Peyer's patch (tissue), 4 donors: ENCODE data around the gene FYB2. TPM values are rescaled to one million over a fixed set of nuclear protein-coding genes. Genes with fewer than 3 reads are reported as not detected.

Experiments
- DNase-seq, 3 donors: peaks; one replicate each; pipeline ENCODE4 v3.0.0-alpha.2; 2017 to 2019
- H3K27ac ChIP-seq, 4 donors: fragments of 200-600 bp; sonication (generic); one replicate each; pipeline ENCODE4 v1.5.1; 2016 to 2019
- H3K27me3 ChIP-seq, 2 donors: fragments of 200-600 bp; sonication (generic); one replicate each; pipeline ENCODE4 v1.5.1; 2019
- H3K36me3 ChIP-seq, 3 donors: fragments of 200-600 bp; sonication (generic); one replicate each; pipeline ENCODE4 v1.5.1; 2016 to 2019
- H3K4me1 ChIP-seq, 4 donors: fragments of 200-600 bp; sonication (generic); one replicate each; pipeline ENCODE4 v1.5.1; 2016 to 2019
- H3K4me3 ChIP-seq, 4 donors: fragments of 200-600 bp; sonication (generic); 1 replicate in 3 of 4; 2 replicates in 1 of 4; pipeline ENCODE4 v1.5.1; 2016 to 2019; ENCODE audit warnings: mild to moderate bottlenecking in 1 of 4
- H3K9me3 ChIP-seq, 4 donors: fragments of 200-600 bp; sonication (generic); one replicate each; pipeline ENCODE4 v1.5.1; 2016 to 2019; ENCODE audit warnings: mild to moderate bottlenecking in 1 of 4
- POLR2A ChIP-seq, 2 donors: fragments of 450-650 bp; IDR thresholded peaks; one replicate each; pipeline ENCODE4 v1.5.1; 2017; ENCODE audit warnings: antibody characterized with exemption in 2 of 2, mild to moderate bottlenecking in 2 of 2, moderate library complexity in 2 of 2
- total RNA-seq, 4 donors: library from RNA; depleted of rRNA; stranded (reverse); fragments of >200 nt; gene quantifications; one replicate each; pipeline ENCODE4 v1.1.0, GENCODE V29; 2016
- TF ChIP-seq, protein P1 (sequence below), 6 experiments: fragments of 450-650 bp in 4 of 6; fragments of 200-600 bp in 2 of 6; sonication (generic) in 1 of 6; IDR thresholded peaks; one replicate each; pipeline ENCODE4 v1.5.1; 2017 to 2019; ENCODE audit warnings: antibody characterized with exemption in 6 of 6, mild to moderate bottlenecking in 3 of 6, moderate library complexity in 1 of 6

FYB2 gene
- total RNA-seq, 4 donors from 2014 or later: 4.1 to 10.2 (median 8.4) TPM

DNA sequence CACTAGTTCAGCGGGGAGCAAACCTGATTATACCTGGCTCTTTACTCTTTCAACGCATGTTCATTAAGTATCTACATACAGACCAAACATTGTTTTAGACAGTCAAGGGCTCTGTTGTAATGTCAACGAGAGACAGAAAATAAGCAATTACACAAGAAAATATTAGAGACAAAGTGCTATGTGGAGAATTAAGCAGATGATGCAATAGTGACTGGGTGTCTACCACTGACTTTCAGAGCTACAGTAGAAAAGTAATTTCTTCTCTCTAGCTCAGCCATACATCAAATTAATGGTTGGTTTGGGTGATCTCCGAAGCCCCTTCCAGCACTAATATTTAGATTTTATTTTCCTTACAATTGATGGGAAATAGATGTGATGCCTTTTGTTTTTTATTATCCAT lies 23.3 kb downstream of the FYB2 start:
- Histone ChIP-seq H3K27ac (no peak overlapping the region), H3K36me3 (no peaks in the 10 kb centered on the region), H3K4me1 (peaks cover 0 to 6% (median 0%) of the 10 kb centered on the region in 4 donors), H3K4me3 (no peak overlapping the region), H3K9me3 (no peaks in the 10 kb centered on the region), H3K27me3 (no peaks in the 10 kb centered on the region)
- TF ChIP-seq POLR2A (IDR thresholded peaks at IDR 0.05): no peak
- TF ChIP-seq, protein P1, sequence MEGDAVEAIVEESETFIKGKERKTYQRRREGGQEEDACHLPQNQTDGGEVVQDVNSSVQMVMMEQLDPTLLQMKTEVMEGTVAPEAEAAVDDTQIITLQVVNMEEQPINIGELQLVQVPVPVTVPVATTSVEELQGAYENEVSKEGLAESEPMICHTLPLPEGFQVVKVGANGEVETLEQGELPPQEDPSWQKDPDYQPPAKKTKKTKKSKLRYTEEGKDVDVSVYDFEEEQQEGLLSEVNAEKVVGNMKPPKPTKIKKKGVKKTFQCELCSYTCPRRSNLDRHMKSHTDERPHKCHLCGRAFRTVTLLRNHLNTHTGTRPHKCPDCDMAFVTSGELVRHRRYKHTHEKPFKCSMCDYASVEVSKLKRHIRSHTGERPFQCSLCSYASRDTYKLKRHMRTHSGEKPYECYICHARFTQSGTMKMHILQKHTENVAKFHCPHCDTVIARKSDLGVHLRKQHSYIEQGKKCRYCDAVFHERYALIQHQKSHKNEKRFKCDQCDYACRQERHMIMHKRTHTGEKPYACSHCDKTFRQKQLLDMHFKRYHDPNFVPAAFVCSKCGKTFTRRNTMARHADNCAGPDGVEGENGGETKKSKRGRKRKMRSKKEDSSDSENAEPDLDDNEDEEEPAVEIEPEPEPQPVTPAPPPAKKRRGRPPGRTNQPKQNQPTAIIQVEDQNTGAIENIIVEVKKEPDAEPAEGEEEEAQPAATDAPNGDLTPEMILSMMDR (IDR thresholded peaks at IDR 0.05): no peak
- no peak for DNase-seq

DNA sequence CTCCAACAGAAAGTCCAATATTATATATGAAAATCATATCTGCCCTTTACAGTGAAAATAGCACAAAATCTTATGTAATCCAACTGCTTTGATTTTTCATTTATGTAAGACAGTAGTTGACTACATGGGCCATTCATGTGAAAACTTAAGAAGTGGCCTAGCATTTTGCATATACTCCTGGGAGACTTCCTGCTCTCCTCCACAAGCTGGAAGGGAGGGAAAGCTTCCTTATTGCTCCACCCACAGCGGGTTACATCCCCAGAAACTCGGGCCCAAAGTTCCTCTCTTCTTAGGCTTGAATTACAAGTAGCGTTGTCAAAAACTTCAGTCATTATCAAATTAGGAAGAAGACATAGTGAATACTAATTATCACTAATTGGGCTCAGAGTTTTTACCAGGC lies 29.2 kb downstream of the FYB2 start:
- DNase-seq: no peak
- TF ChIP-seq, protein P1 (IDR thresholded peaks at IDR 0.05): no peak
- TF ChIP-seq POLR2A (IDR thresholded peaks at IDR 0.05): no peak
- H3K27ac ChIP-seq: no peak overlapping the region
- no peaks in the 10 kb centered on the region for H3K9me3 ChIP-seq
- no peaks in the 10 kb centered on the region for H3K36me3 ChIP-seq
- H3K27me3 ChIP-seq: no peaks in the 10 kb centered on the region
- no peak overlapping the region for H3K4me3 ChIP-seq
- peaks cover 0 to 21% (median 0%) of the 10 kb centered on the region in 4 donors for H3K4me1 ChIP-seq

DNA sequence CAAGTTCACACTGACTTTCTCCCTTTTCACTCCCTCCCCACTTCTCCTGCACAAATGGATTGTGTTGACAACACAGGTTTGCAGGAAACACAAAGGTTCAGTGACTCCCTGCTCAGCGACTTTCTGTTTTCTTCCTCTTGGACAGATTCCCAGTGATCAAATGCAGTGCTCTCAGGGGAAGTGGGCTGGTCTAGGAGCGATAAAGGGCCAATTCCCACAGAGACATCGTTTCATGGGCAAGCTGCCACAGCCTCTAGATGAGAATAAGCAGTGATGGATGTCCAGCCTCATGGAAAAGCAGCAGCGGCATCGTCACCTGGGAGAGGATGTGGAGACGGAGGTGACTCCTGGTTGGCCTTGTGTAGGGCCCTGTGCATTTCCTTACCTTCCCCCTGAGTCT lies 30.6 kb downstream of the FYB2 start:
- no peak overlapping the region for H3K4me3 ChIP-seq
- TF ChIP-seq, protein P1 (IDR thresholded peaks at IDR 0.05): no peak
- no peak for TF ChIP-seq POLR2A (IDR thresholded peaks at IDR 0.05)
- peak in 2 of 3 donors; percentile 64 to 65 for DNase-seq
- no peaks in the 10 kb centered on the region for H3K36me3 ChIP-seq
- no peaks in the 10 kb centered on the region for H3K27me3 ChIP-seq
- no peaks in the 10 kb centered on the region for H3K9me3 ChIP-seq
- peak overlapping the region in 3 of 4 donors; percentile 9 to 64 (median 61) for H3K27ac ChIP-seq
- peaks cover 0 to 21% (median 0%) of the 10 kb centered on the region in 4 donors for H3K4me1 ChIP-seq

DNA sequence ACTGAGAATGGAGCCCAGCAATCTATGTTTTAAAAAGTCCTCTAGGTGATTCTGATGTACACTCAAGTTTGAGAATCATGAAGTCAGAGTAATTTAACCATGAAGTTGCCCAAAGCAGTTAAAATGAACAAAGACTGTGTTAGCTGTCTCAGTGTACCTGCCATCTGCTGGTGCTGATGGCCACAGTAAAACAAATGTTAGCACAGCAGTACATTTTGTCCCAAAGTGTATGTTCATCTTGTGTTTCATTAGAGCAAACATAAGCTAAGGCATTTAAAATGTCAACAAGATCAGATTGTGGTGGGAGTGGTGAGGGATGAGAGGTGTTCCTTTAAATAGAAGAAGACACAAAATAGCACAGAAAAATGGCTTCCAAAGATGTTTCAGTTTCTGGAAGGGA lies 31.1 kb downstream of the FYB2 start:
- TF ChIP-seq, protein P1 (IDR thresholded peaks at IDR 0.05): peak in 1 of 6 experiments; percentile 25
- no peak for TF ChIP-seq POLR2A (IDR thresholded peaks at IDR 0.05)
- DNase-seq: no peak
- H3K9me3 ChIP-seq: no peaks in the 10 kb centered on the region
- no peaks in the 10 kb centered on the region for H3K36me3 ChIP-seq
- H3K4me3 ChIP-seq: no peak overlapping the region
- H3K27ac ChIP-seq: peak overlapping the region in 3 of 4 donors; percentile 9 to 64 (median 61)
- no peaks in the 10 kb centered on the region for H3K27me3 ChIP-seq
- peaks cover 0 to 21% (median 0%) of the 10 kb centered on the region in 4 donors for H3K4me1 ChIP-seq

DNA sequence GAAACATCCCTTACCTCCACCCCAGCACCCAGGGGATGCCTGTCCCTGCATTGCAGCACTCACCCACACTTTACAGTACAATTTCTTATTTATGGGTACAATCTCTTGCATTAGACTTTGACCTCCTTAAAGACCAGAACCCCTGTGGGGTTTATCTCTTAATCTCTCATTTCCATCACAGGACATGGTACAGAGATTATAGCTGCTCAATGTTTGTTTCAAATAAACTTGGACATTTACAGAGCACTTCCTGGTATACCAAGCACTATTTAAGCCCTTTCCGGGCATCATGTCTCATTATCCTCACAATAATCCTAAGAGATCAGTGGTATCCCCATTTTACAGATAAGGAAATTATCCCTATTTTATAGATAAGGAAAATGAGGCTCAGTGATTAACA lies 31.9 kb downstream of the FYB2 start:
- H3K4me3 ChIP-seq: no peak overlapping the region
- peak overlapping the region in 2 of 4 donors; percentile 61 to 64 for H3K27ac ChIP-seq
- H3K4me1 ChIP-seq: peaks cover 0 to 21% (median 0%) of the 10 kb centered on the region in 4 donors
- peak in 1 of 3 donors; percentile 55 for DNase-seq
- TF ChIP-seq POLR2A (IDR thresholded peaks at IDR 0.05): no peak
- TF ChIP-seq, protein P1 (IDR thresholded peaks at IDR 0.05): no peak
- H3K36me3 ChIP-seq: no peaks in the 10 kb centered on the region
- H3K27me3 ChIP-seq: no peaks in the 10 kb centered on the region
- no peaks in the 10 kb centered on the region for H3K9me3 ChIP-seq

DNA sequence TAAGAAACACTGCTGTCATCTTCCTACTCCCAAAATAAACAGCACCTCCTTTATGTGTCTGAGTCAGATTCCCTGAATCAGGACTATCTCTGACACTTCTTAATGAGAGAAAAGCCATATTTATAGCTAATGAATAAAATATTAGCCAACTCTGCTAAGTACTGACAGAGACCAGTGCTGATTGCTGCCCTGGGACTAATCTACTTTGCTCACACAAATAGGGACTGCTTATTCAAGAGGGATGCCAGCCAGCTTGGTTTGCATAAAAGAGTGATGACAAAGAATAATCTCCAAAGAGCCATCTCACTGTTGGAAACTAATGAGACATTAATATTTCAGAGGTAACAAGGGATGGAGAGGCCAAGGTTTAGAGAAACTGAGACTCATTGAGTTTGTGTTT lies 36.4 kb downstream of the FYB2 start:
- Histone ChIP-seq H3K27me3 (no peaks in the 10 kb centered on the region), H3K27ac (no peak overlapping the region)
- TF ChIP-seq, protein P1 (IDR thresholded peaks at IDR 0.05): no peak
- TF ChIP-seq POLR2A (IDR thresholded peaks at IDR 0.05): no peak

More for the DNA sequence above, 36.4 kb downstream of the FYB2 start:
- Histone ChIP-seq H3K36me3 (no peaks in the 10 kb centered on the region), H3K4me1 (peaks cover 0 to 8% (median 0%) of the 10 kb centered on the region in 4 donors), H3K9me3 (no peaks in the 10 kb centered on the region), H3K4me3 (no peak overlapping the region)
- DNase-seq: no peak
